ENCODE measurements around the gene SMG9.
A peak's percentile ranks its signal among the peaks of the same experiment; 100 is the strongest.

SMG9 gene

DNA sequence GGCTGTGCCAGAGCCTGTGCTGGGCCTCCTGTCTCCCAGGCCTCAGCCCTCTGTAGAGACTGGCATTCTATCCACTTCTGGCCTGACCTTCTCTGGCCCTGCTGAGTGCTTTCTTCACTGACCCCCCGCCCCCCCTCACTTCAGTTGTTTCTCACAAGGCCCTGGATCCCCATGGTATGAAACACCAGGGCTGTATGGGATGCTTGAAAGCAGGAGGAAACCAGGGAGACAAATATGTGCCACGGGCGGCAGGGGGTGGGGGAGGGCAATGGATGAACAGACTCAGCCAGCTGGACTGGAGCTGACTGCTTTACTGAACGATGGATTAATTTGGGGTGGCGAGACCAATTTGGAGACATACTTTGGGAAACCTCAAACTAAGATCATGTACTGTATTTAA lies 24.8 kb downstream of the SMG9 start:
- no peak for DNase-seq (ENCODE audit: extremely low read depth, low read depth)
- TF ChIP-seq, protein P1, sequence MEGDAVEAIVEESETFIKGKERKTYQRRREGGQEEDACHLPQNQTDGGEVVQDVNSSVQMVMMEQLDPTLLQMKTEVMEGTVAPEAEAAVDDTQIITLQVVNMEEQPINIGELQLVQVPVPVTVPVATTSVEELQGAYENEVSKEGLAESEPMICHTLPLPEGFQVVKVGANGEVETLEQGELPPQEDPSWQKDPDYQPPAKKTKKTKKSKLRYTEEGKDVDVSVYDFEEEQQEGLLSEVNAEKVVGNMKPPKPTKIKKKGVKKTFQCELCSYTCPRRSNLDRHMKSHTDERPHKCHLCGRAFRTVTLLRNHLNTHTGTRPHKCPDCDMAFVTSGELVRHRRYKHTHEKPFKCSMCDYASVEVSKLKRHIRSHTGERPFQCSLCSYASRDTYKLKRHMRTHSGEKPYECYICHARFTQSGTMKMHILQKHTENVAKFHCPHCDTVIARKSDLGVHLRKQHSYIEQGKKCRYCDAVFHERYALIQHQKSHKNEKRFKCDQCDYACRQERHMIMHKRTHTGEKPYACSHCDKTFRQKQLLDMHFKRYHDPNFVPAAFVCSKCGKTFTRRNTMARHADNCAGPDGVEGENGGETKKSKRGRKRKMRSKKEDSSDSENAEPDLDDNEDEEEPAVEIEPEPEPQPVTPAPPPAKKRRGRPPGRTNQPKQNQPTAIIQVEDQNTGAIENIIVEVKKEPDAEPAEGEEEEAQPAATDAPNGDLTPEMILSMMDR (IDR thresholded peaks at IDR 0.05; ENCODE audit: low read depth, low read length), result no peak

- TF ChIP-seq, protein P1 (IDR thresholded peaks at IDR 0.05; ENCODE audit: low read depth, low read length), result no peak
- DNase-seq (ENCODE audit: extremely low read depth, low read depth), result no peak
Observed at GRCh38 chr19:43727593-43727853, 27.2 kb downstream of the SMG9 start.

- TF ChIP-seq, protein P1 (IDR thresholded peaks at IDR 0.05; ENCODE audit: low read depth, low read length), result no peak
Observed at GRCh38 chr19:43726736-43727592, 27.8 kb downstream of the SMG9 start.

DNA sequence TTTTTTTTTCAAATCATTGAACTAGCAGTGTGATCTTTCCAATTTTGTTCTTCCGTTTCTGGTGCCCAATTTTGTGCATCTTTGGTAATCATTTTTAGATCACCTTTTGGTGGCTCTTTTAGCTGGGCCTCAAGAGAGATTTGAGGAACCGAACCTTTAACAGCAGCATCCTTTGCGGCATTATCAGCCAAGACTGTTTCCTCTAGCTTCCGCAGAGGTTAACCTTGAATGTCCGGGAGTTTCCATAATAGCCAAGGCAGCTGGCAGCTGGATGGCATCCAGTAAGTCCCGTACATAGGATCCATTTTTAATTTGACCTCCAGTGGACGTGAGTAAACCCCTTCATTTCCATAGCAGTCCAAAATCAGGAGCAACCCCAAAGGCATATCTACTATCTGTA lies 29.3 kb downstream of the SMG9 start:
- no peak for DNase-seq (ENCODE audit: extremely low read depth, low read depth)
- TF ChIP-seq, protein P1 (IDR thresholded peaks at IDR 0.05; ENCODE audit: low read depth, low read length), result no peak

More at GRCh38 chr19:43726736-43727592, 27.8 kb downstream of the SMG9 start:
- DNase-seq (ENCODE audit: extremely low read depth, low read depth), result no peak

DNA sequence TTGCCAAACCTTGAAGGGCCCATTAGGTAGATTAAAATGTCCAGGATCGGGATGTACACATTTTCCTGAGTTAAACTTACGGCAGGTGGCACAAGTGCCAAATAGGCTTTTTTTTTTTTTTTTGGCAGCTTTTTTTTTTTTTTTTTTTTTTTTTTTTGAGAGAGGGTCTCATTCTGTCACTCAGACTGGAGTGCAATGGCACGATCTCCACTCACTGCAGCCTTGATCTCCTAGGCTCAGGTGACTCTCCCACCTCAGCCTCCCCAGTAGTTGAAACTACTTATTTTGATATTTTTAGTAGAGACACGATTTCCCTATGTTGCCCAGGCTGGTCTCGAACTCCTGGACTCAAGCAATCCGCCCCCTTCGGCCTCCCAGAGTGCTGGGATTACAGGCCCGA lies 29.9 kb downstream of the SMG9 start:
- no peak for DNase-seq (ENCODE audit: extremely low read depth, low read depth)
- TF ChIP-seq, protein P1 (IDR thresholded peaks at IDR 0.05; ENCODE audit: low read depth, low read length), result no peak

- DNase-seq (ENCODE audit: extremely low read depth, low read depth), result no peak
- TF ChIP-seq, protein P1 (IDR thresholded peaks at IDR 0.05; ENCODE audit: low read depth, low read length), result peak; percentile 28
Observed at GRCh38 chr19:43723588-43723987, 31.2 kb downstream of the SMG9 start.

DNA sequence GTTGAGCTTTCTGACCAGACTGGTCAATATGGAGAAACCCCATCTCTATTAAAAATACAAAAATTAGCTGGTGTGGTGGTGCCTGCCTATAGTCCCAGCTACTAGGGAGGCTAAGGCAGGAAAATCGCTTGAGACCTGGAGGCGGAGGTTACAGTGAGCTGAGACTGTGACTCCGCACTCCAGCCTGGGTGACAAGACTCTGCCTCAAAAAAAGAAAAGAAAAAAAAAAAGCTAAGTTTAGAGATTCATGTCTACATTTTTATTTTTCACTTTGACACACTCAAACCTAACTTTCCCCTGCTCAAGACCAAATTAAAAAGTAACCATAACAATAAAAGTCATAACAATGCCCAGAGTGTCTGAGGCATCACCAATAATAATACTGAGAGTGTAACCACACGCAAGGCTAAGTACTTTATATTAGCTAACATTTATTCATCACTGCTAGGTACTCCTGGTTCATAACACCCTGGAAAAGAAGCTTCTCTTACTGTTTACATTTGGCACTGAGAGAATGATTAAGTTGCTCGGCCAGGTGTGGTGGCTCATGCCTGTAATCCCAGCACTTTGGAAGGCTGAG lies 33.2 kb downstream of the SMG9 start:
- TF ChIP-seq, protein P1 (IDR thresholded peaks at IDR 0.05; ENCODE audit: low read depth, low read length), result no peak
- no peak for DNase-seq (ENCODE audit: extremely low read depth, low read depth)

Measured in AG09319 (cell line).